Islet of Langerhans (tissue), 1 donor: Measurements from ENCODE around the gene PHB1.
"Not testable (repeated sequence)": the region's sequence is repeated elsewhere in the genome, so short reads cannot be mapped to it uniquely, and the experiment has no call there.

Source experiments
- FAIRE-seq: peaks from one replicate; lab custom pipeline; 2011; peaks lifted over from hg19 to GRCh38; lab: Jason Lieb, UNC

PHB1 gene

GRCh38 chr17:49439673-49440571 is 25.2 kb upstream of the PHB1 start:
- FAIRE-seq, result no peak

DNA sequence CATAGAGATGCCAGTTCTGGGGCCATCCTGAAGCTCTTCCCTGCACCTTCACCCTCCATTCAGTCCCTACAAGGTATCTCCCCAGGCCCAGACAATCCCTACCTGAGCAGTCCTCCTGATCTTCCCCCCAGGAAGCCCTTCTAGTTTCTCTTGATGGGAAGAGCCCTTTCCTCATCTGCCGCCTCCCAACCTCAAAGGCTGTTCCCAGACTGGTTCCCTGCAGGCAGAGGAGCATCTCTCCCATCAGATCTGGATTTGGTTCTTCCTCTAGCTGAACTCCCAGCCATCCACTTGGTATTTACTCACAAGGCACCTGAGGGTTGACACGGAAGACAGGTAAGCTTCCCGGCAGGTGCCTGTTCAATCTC is 24.6 kb upstream of the PHB1 start:
- FAIRE-seq, result no peak

DNA sequence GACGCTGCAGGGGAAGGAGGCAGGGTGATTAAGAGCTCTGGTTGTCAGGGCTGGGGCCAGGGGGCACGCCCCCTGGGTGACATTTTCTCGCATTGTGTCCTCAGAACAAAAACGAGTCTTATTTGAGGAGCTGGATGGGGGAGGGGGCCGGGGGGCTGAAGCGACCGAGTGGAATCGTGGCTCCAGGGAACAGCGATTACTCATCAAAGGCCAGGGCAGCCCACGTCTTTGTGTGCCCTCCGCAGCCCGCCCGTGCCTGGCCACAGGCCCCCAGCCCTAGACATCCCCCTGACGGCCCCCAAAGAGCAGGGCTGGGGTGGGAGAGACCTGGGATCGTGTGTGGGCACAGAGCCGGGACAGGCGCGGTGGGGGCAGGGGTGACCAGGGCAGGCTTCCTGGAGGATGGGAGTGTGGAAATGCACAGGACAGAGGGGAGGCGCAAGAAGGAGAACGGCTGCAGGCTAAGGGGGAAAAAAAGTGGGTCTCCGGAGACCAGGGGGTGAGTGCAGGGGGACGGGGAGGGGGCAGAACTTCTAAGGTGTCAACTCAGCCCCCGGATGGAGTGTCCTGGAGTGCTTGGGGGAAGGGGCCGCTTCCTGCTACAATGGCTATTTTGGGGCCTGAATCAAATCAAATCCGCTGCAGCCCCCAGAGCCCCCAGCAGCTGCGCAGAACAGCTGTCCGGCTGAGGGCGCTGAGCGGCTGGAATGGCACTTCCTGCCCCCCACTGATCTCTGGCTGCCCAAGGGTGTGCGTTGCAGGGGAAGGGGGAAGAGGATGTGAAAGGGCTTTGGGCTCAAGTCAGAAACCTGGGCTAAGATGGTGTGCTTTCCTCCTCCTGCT is 24.0 kb upstream of the PHB1 start:
- no peak for FAIRE-seq

- no peak for FAIRE-seq
Measured at GRCh38 chr17:49437696-49438435, 23.2 kb upstream of the PHB1 start.

- no peak for FAIRE-seq
Measured at GRCh38 chr17:49436174-49436573, 21.5 kb upstream of the PHB1 start.

DNA sequence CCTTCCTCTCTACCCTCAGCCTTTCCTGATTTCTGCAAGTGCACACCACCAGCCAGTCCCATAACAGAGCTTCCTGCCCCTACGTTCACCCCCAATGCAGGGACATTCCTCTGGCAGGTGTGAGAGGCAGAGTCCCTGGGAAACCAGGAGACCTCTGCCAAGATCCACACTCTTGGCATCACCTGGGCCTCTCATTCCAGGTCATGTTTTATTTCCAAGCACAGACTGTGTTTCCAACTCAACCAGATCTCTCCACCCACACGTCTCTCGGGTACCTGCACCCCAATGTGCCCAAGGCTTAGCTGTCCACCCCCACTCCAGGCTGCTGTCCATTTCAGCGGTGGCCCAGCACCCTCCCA is 21.0 kb upstream of the PHB1 start:
- FAIRE-seq, result no peak

DNA sequence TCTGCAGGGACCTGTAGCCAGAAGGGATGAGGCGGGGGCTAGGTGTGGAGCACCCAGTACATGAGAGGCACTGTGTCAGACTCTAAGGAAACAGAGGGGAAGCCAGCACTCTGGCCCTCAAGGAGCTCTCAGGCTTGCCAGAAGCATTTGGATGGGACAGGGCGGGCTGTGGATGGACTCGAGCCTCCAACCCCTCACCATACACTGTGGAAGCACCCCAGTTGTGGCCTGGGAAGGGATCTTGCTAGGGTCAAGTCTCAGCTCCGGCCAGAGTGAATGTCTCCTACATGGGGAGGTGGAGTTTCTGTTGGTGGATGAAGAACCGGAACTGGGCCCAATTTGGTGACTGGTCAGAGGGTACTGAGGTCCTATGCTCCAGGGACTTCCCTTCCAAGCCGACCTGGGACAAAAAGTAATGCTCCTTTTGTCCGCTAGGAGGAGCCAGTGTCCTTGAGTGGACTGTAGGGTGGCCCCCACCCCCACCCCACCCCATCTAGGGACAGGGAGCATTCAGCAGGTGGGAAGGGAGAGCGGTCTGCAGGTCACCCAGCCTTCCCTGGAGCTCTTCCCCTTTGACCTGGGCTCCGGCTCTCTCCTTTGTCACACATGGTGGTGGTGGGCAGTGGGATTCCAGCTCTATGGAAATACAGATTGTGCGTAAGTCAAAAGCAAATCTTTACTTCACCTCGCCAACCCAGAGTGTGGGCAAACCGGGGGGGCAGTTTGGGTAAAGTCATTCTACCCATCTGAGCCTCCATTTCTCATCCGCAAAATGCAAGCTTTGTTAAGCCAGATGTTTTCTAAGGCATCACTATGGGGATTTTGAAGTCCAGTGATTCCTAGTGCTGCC is 20.4 kb upstream of the PHB1 start:
- FAIRE-seq, result no peak

DNA sequence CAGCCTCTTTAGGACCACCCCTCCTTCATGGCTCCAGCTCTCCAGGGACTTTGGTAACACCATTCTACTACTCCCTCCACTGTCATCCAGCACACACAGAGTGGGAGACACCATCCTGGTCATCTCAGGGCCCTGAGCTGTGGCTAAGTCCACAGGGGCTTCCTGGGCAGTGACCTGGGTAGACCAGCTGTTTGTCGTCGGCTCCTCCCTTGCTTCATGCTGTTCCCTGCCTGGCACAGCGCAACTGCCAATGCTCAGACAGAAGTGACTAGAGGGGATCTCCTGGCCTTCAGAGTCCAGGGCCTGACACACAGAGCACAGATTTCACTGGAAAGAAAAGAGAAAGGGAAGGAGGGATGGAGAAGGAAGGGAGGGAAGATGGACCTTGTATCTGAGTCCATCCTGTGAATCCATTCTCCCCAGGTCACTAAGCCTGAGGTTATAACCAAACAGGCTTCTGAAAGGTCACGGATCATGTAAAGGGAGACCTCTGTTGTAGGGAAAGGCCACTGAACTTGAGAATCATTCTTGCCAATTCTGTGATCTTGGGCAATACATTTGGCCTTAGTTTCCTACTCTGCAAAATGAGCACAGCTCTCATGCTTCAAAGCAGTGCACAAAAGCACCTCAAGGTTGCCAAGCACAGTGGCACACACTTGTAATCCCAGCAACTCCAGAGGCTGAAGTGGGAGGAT is 18.5 kb upstream of the PHB1 start:
- FAIRE-seq, result no peak

DNA sequence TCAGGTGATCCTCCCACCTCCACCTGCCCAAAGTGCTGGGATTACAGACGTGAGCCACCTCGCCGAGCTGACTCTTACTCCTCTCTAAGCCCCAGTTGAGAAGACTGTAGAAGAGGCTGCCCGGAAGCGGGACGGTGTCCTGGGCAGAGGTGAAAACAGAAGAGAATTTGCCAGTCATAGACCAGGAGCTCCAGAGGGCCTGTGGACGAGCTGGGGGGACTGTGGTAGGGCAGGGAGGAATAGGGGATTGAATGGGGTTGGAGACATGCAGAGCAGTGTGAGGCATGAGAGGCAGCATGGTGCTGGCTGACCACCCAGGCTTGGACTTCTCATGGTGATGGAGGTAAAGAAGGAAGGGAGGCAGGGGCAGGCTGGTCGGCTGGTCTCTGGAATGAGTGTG is 17.1 kb upstream of the PHB1 start:
- FAIRE-seq, result no peak

DNA sequence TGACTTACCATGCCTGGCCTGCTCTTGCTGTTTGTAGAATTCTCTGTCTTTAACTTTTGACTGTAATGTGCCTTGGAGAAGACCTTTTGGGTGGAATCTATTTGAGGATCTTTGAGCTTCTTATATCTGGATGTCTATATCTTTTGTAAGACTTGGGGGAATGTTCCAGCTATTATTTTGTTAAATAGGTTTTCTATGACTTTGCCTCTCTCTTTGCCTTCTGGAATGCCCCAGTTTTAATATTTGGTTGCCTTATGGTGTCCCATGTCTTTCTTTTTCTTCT is 10.3 kb upstream of the PHB1 start:
- FAIRE-seq, result no peak

DNA sequence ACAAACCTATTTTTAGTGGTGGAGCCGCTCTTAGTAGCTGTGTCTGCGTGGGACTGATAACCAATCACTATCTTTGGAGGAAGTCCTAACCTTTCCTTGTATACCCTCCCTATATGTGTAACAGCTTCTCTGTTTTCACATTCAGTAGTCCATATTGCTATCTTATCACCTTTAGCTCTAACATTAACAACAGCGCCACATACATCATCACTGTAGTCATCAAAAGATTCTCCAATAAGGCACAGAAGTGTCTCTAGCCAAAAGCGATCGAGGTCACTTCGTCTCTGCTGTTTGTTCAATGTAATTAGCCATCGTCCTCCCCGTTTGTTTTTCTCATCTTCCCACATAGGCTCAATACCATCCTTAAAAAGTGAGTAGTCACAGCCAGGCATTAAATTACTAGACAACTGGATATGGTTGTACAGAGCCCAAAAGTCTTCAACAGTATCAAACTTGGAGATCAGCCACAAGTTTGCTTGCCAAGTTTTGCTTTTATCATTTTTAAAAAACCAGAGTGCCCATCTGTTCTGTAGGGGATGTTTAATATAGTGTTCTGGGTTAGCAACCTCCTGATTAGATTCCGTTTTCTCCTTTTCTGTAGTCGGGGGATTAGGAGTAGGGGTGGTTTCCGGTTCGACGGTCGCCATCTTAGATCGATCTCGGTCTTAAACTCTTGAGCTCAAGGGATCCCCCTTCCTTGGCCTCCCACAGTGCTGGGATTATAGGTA is 9.8 kb upstream of the PHB1 start:
- FAIRE-seq, result not testable (repeated sequence)

DNA sequence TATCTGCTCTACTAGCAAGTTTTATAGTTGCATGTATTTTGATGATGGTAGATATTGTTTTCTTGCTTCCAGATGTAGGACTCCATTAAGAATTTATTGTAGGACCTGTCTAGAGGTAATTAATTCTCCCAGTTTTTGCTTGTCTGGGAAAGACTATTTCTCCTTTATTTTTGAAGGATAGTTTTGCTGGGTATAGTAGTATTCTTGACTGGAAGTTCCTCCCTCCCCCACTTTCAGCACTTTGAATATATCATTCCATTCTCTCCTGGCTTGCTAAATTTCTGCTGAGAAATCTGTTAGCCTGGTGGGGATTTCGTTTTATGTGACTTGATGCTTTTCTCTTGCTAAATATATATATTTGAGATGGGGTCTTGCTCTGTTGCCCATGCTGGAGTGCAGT is 8.0 kb upstream of the PHB1 start:
- no peak for FAIRE-seq

GRCh38 chr17:49419761-49420160 is 5.1 kb upstream of the PHB1 start:
- not testable (repeated sequence) for FAIRE-seq

DNA sequence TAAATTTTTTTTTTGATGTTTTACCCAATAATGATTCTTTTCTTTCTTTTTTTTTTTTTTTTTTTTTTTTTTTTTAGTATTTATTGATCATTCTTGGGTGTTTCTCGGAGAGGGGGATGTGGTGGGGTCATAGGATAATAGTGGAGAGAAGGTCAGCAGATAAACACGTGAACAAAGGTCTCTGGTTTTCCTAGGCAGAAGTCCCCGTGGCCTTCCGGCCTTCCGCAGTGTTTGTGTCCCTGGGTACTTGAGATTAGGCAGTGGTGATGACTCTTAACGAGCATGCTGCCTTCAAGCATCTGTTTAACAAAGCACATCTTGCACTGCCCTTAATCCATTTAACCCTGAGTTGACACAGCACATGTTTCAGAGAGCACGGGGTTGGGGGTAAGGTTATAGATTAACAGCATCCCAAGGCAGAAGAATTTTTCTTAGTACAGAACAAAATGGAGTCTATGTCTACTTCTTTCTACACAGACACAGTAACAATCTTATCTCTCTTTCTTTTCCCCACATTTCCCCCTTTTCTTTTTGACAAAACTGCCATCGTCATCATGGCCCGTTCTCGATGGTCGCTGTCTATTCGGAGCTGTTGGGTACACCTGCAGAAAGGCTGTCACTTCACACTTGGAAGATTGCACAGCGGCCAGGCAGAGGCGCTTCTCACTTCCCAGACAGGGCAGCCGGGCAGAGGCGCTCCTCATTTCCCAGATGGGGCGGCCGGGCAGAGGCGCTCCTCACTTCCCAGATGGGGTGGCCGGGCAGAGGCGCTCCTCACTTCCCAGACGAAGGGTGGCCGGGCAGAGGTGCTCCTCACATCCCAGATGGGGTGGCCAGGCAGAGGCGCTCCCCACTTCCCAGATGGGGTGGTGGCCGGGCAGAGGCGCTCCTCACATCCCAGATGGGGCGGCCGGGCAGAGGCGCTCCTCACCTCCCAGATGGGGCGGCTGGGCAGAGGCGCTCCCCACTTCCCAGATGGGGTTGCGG is 4.4 kb upstream of the PHB1 start:
- not testable (repeated sequence) for FAIRE-seq

DNA sequence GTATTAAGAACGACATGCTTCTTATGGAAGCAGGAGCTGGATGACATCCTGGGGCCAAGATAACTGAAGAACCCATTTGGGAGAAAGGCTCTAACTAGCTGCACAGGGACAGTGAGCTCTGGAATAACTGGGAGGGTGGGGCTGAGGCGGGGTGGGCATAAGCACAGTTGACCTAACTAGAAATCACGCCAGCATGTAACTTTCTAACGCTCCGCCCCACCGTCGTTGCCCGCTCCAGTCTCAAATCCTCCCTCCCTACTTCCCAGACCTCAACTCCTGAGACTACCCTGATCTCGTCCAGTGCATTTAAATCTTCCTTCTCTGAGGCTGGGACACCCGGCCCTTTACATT is 436 bp downstream of the PHB1 start:
- no peak for FAIRE-seq

GRCh38 chr17:49409066-49409465 is 5.6 kb downstream of the PHB1 start:
- FAIRE-seq, result no peak

- FAIRE-seq, result no peak
Measured at GRCh38 chr17:49407981-49408501, 6.6 kb downstream of the PHB1 start.

DNA sequence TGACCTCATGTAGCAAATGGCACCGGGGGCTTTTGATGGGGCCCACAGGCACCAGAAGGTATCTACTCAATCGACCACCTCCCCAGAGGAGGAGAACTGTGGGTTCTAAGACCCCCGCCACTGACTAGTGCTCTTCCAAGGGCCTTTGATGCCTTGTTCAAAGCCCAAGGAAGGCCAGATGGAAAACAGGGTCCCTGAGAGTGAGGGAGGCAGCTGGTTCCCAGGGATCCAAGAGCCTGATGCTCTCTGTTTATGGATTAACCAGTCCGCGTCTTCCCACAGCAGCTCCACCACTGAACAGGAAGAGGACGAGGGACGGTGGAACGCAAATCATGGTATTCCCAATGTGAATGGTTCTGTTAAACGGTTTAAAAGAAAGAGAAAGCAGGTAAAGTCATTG is 7.6 kb downstream of the PHB1 start:
- FAIRE-seq, result no peak

DNA sequence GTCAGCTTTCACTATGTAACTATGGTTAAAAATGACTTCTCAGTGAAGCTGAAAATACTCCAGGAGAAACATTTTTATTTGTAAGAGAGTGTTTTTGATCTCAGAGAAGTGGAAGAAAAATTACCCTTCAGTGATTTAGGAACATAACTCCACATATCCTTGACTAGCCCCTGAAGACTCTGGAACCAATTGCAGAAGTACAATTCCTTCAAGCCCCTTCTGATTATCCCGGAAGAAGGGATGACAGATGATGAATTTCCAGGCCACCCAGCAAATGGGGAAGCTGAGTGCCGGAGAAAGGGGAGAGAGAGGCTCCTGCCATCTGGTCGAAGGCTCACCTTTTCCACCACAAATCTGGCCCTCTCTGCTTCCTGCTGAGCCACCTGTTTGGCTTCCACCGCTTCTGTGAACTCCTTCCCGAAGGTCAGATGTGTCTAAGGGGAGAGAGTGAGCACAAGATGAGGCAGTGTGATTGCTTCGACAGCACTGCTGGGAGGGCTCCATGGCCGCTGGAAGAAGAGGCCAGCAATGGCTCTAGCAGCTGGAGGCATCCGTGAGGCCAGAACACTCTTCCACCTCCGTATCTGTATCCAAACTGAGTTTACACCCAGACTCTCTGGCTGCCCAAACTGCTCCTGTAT is 8.1 kb downstream of the PHB1 start:
- no peak for FAIRE-seq
